ENCODE measurements around the gene RLBP1.

GRCh38 chr15:89218531-89218930 is 2.8 kb downstream of the RLBP1 start:
- TF ChIP-seq CTCF (conservative IDR thresholded peaks at IDR 0.05; ENCODE audit: low read depth, low read length) = no peak
- TF ChIP-seq BHLHE40 (IDR thresholded peaks at IDR 0.05; ENCODE audit: low read depth, low read length) = no peak
- TF ChIP-seq POLR2A (IDR thresholded peaks at IDR 0.05; ENCODE audit: low read depth, low read length) = no peak
- no peak for TF ChIP-seq CEBPB (IDR thresholded peaks at IDR 0.05; ENCODE audit: low read depth, low read length)
- no peak for TF ChIP-seq ELK1 (IDR thresholded peaks at IDR 0.05; ENCODE audit: borderline replicate concordance, low read depth, low read length)
- TF ChIP-seq RAD21 (IDR thresholded peaks at IDR 0.05; ENCODE audit: low read length) = no peak
